WTC11 (cell line): ENCODE data around the gene KANSL1L. TPM values are rescaled to one million over a fixed set of nuclear protein-coding genes. Genes with fewer than 3 reads are reported as not detected.

Experiments used
- ATAC-seq: fragments of 200-7000 bp; cut with Tn5 transposase; 2 replicates; pipeline ENCODE4 v1.10.0; 2021; ENCODE audit warnings: mild to moderate bottlenecking, moderate library complexity
- CTCF ChIA-PET: fragments of 300-600 bp; sonication (Branson Sonifier 250); formaldehyde crosslinking; loops from one replicate; lab custom pipeline; 2021; ENCODE audit warnings: antibody characterized with exemption; lab: Charles Lee
- POLR2A ChIA-PET: fragments of 350-600 bp; sonication (Branson Sonifier 250); formaldehyde crosslinking; loops from one replicate; lab custom pipeline; 2021; ENCODE audit warnings: antibody characterized with exemption; lab: Charles Lee
- DNase-seq: peaks from one replicate; pipeline ENCODE4 v3.0.0; 2021; ENCODE audit warnings: low spot score
- H3K27ac Mint-ChIP-seq: 2 replicates; pipeline ENCODE4 v1.8.0; 2021; ENCODE audit warnings: mixed read lengths
- H3K27me3 Mint-ChIP-seq: 2 replicates; pipeline ENCODE4 v1.8.0; 2021; ENCODE audit warnings: low read depth, mild to moderate bottlenecking, moderate library complexity, mixed read lengths
- H3K36me3 Mint-ChIP-seq: 2 replicates; pipeline ENCODE4 v1.8.0; 2021; ENCODE audit warnings: mixed read lengths
- H3K4me1 Mint-ChIP-seq: 2 replicates; pipeline ENCODE4 v1.8.0; 2022; ENCODE audit warnings: mixed read lengths
- H3K4me3 Mint-ChIP-seq: 2 replicates; pipeline ENCODE4 v1.8.0; 2021; ENCODE audit warnings: mild to moderate bottlenecking, moderate library complexity, mixed read lengths
- H3K9me3 Mint-ChIP-seq: 2 replicates; pipeline ENCODE4 v1.8.0; 2021; ENCODE audit warnings: mixed read lengths
- CREM ChIP-seq: sonication (generic); formaldehyde crosslinking; IDR thresholded peaks from 2 replicates; pipeline ENCODE4 v1.8.1; 2022; ENCODE audit warnings: mild to moderate bottlenecking, missing genetic modification reagents, moderate library complexity
- GTF2I ChIP-seq: fragments of 250-450 bp; sonication (Bioruptor Pico); conservative IDR thresholded peaks from 2 replicates; pipeline ENCODE4 v1.4.0; 2021; ENCODE audit warnings: mild to moderate bottlenecking
- HMGA2 ChIP-seq: fragments of 250-450 bp; sonication (Bioruptor Pico); IDR thresholded peaks from 2 replicates; pipeline ENCODE4 v1.4.0; 2021; ENCODE audit warnings: mild to moderate bottlenecking, moderate library complexity
- JAZF1 ChIP-seq: fragments of 250-450 bp; sonication (Bioruptor Pico); IDR thresholded peaks from 2 replicates; pipeline ENCODE4 v1.9.0; 2021; ENCODE audit warnings: moderate library complexity, mild to moderate bottlenecking, inconsistent platforms
- MXD4 ChIP-seq: fragments of 250-450 bp; sonication (Bioruptor Pico); IDR thresholded peaks from 2 replicates; pipeline ENCODE4 v1.8.0; 2021; ENCODE audit warnings: mild to moderate bottlenecking, moderate library complexity, borderline replicate concordance
- MYBL2 ChIP-seq: sonication (generic); formaldehyde crosslinking; IDR thresholded peaks from 2 replicates; pipeline ENCODE4 v1.8.1; 2023; ENCODE audit warnings: mild to moderate bottlenecking, moderate library complexity, missing genetic modification reagents
- NFE2L1 ChIP-seq: sonication (generic); formaldehyde crosslinking; IDR thresholded peaks from 2 replicates; pipeline ENCODE4 v1.8.1; 2023; ENCODE audit warnings: missing genetic modification reagents
- NR1H2 ChIP-seq: sonication (generic); formaldehyde crosslinking; IDR thresholded peaks from 2 replicates; pipeline ENCODE4 v1.9.0; 2021; ENCODE audit warnings: mild to moderate bottlenecking, moderate library complexity, missing genetic modification reagents
- SMAD4 ChIP-seq: sonication (generic); formaldehyde crosslinking; IDR thresholded peaks from 2 replicates; pipeline ENCODE4 v1.8.0; 2022; ENCODE audit warnings: mild to moderate bottlenecking, missing genetic modification reagents
- TCF7 ChIP-seq: sonication (generic); formaldehyde crosslinking; IDR thresholded peaks from 2 replicates; pipeline ENCODE4 v1.8.0; 2022; ENCODE audit warnings: mild to moderate bottlenecking, low read depth, missing genetic modification reagents, moderate library complexity
- ZNF232 ChIP-seq: sonication (generic); formaldehyde crosslinking; IDR thresholded peaks from 2 replicates; pipeline ENCODE4 v1.8.0; 2022; ENCODE audit warnings: mild to moderate bottlenecking, missing genetic modification reagents
- ZNF671 ChIP-seq: fragments of 250-450 bp; sonication (Bioruptor Pico); IDR thresholded peaks from 2 replicates; pipeline ENCODE4 v1.8.0; 2021; ENCODE audit warnings: mild to moderate bottlenecking
- total RNA-seq: library from RNA; stranded (reverse); gene quantifications from 3 replicates; pipeline ENCODE4 v1.2.3, GENCODE V29; 2021
- TF ChIP-seq, protein P1 (sequence below): sonication (generic); formaldehyde crosslinking; IDR thresholded peaks from 2 replicates; pipeline ENCODE4 v1.8.1; 2023; ENCODE audit warnings: mild to moderate bottlenecking, missing genetic modification reagents, borderline replicate concordance
- TF ChIP-seq, protein P2 (sequence below): sonication (generic); formaldehyde crosslinking; IDR thresholded peaks from 2 replicates; pipeline ENCODE4 v1.8.1; 2022; ENCODE audit warnings: low read depth, mild to moderate bottlenecking, moderate library complexity, missing genetic modification reagents, borderline replicate concordance
- TF ChIP-seq, protein P3 (sequence below): sonication (generic); formaldehyde crosslinking; IDR thresholded peaks from 2 replicates; pipeline ENCODE4 v1.8.1; 2023; ENCODE audit warnings: mild to moderate bottlenecking, missing genetic modification reagents
- TF ChIP-seq, protein P4 (sequence below): sonication (generic); formaldehyde crosslinking; IDR thresholded peaks from 2 replicates; pipeline ENCODE4 v1.8.0; 2022; ENCODE audit warnings: mild to moderate bottlenecking, missing genetic modification reagents
- TF ChIP-seq, protein P5 (sequence below): sonication (generic); formaldehyde crosslinking; IDR thresholded peaks from 2 replicates; pipeline ENCODE4 v1.8.0; 2022; ENCODE audit warnings: mild to moderate bottlenecking, missing genetic modification reagents
- TF ChIP-seq, protein P6 (sequence below): sonication (generic); formaldehyde crosslinking; conservative IDR thresholded peaks from 2 replicates; pipeline ENCODE4 v1.8.1; 2022; ENCODE audit warnings: mild to moderate bottlenecking, missing genetic modification reagents

KANSL1L gene
- total RNA-seq, 1 experiment from 2014 or later, result 11.4 TPM

DNA sequence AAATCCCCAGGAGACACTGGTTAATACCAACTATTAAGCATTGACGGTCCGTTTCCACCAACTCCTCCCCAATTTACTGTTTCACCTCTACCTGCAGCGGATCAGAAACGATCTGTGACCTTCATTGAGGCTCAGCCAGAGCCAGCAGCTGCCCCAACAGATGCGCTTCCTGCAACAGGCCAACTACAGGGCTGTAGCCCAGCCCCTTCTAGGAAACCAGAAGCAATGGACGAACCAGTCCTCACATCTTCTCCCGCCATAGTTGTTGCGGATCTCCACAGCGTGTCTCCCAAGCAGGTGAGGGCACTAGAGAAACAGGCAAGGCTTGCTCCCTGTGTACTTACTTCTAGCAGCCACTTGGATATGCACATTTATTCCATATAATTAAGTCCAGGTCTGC is 177.2 kb downstream of the KANSL1L start:
- Mint-ChIP-seq H3K36me3 (no peaks in the 10 kb centered on the region), H3K27ac (no peak overlapping the region), H3K4me1 (peaks cover 4% of the 10 kb centered on the region; the same call in 1 of the 2 replicates), H3K27me3 (peaks cover 9% of the 10 kb centered on the region), H3K9me3 (no peaks in the 10 kb centered on the region), H3K4me3 (no peak overlapping the region)
- ChIA-PET CTCF (interaction anchor here (2.9 kb wide), 1 partner anchor 205 kb away, joined by 12 read pairs; no protein-coding TSS in a partner anchor), POLR2A (no interaction called here)
- TF ChIP-seq, protein P1, sequence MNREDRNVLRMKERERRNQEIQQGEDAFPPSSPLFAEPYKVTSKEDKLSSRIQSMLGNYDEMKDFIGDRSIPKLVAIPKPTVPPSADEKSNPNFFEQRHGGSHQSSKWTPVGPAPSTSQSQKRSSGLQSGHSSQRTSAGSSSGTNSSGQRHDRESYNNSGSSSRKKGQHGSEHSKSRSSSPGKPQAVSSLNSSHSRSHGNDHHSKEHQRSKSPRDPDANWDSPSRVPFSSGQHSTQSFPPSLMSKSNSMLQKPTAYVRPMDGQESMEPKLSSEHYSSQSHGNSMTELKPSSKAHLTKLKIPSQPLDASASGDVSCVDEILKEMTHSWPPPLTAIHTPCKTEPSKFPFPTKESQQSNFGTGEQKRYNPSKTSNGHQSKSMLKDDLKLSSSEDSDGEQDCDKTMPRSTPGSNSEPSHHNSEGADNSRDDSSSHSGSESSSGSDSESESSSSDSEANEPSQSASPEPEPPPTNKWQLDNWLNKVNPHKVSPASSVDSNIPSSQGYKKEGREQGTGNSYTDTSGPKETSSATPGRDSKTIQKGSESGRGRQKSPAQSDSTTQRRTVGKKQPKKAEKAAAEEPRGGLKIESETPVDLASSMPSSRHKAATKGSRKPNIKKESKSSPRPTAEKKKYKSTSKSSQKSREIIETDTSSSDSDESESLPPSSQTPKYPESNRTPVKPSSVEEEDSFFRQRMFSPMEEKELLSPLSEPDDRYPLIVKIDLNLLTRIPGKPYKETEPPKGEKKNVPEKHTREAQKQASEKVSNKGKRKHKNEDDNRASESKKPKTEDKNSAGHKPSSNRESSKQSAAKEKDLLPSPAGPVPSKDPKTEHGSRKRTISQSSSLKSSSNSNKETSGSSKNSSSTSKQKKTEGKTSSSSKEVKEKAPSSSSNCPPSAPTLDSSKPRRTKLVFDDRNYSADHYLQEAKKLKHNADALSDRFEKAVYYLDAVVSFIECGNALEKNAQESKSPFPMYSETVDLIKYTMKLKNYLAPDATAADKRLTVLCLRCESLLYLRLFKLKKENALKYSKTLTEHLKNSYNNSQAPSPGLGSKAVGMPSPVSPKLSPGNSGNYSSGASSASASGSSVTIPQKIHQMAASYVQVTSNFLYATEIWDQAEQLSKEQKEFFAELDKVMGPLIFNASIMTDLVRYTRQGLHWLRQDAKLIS (CRISPR knock-in tag), result no peak
- TF ChIP-seq JAZF1 (CRISPR knock-in tag) (no peak), ZNF671 (CRISPR knock-in tag) (no peak), NFE2L1 (CRISPR knock-in tag) (no peak), SMAD4 (CRISPR knock-in tag) (no peak), GTF2I (no peak), MYBL2 (CRISPR knock-in tag) (no peak), TCF7 (CRISPR knock-in tag) (no peak), NR1H2 (no peak), CREM (CRISPR knock-in tag) (no peak), MXD4 (CRISPR knock-in tag) (no peak), HMGA2 (no peak), ZNF232 (no peak)
- TF ChIP-seq, protein P2, sequence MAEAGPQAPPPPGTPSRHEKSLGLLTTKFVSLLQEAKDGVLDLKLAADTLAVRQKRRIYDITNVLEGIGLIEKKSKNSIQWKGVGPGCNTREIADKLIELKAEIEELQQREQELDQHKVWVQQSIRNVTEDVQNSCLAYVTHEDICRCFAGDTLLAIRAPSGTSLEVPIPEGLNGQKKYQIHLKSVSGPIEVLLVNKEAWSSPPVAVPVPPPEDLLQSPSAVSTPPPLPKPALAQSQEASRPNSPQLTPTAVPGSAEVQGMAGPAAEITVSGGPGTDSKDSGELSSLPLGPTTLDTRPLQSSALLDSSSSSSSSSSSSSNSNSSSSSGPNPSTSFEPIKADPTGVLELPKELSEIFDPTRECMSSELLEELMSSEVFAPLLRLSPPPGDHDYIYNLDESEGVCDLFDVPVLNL (CRISPR knock-in tag), result no peak
- TF ChIP-seq, protein P3, sequence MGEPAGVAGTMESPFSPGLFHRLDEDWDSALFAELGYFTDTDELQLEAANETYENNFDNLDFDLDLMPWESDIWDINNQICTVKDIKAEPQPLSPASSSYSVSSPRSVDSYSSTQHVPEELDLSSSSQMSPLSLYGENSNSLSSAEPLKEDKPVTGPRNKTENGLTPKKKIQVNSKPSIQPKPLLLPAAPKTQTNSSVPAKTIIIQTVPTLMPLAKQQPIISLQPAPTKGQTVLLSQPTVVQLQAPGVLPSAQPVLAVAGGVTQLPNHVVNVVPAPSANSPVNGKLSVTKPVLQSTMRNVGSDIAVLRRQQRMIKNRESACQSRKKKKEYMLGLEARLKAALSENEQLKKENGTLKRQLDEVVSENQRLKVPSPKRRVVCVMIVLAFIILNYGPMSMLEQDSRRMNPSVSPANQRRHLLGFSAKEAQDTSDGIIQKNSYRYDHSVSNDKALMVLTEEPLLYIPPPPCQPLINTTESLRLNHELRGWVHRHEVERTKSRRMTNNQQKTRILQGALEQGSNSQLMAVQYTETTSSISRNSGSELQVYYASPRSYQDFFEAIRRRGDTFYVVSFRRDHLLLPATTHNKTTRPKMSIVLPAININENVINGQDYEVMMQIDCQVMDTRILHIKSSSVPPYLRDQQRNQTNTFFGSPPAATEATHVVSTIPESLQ (CRISPR knock-in tag), result no peak
- TF ChIP-seq, protein P4, sequence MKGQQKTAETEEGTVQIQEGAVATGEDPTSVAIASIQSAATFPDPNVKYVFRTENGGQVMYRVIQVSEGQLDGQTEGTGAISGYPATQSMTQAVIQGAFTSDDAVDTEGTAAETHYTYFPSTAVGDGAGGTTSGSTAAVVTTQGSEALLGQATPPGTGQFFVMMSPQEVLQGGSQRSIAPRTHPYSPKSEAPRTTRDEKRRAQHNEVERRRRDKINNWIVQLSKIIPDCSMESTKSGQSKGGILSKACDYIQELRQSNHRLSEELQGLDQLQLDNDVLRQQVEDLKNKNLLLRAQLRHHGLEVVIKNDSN, result no peak
- TF ChIP-seq, protein P5, sequence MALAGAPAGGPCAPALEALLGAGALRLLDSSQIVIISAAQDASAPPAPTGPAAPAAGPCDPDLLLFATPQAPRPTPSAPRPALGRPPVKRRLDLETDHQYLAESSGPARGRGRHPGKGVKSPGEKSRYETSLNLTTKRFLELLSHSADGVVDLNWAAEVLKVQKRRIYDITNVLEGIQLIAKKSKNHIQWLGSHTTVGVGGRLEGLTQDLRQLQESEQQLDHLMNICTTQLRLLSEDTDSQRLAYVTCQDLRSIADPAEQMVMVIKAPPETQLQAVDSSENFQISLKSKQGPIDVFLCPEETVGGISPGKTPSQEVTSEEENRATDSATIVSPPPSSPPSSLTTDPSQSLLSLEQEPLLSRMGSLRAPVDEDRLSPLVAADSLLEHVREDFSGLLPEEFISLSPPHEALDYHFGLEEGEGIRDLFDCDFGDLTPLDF (CRISPR knock-in tag), result no peak
- TF ChIP-seq, protein P6, sequence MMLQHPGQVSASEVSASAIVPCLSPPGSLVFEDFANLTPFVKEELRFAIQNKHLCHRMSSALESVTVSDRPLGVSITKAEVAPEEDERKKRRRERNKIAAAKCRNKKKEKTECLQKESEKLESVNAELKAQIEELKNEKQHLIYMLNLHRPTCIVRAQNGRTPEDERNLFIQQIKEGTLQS (CRISPR knock-in tag), result no peak
- no peak for DNase-seq
- ATAC-seq, result peak; percentile 88
